Amniotic stem cell (primary cell): ENCODE data around the gene MYLK2.
A peak's percentile ranks its signal among the peaks of the same experiment; 100 is the strongest.

Source experiments
- DNase-seq: peaks from one replicate; lab custom pipeline; 2025; lab: John Stamatoyannopoulos, UW

Gene MYLK2

GRCh38 chr20:31835554-31835953, 16.4 kb downstream of the MYLK2 start:
- DNase-seq = no peak

GRCh38 chr20:31835977-31836852, 17.1 kb downstream of the MYLK2 start:
- DNase-seq = peak; percentile 54

- no peak for DNase-seq
Observed at GRCh38 chr20:31836853-31837608, 17.9 kb downstream of the MYLK2 start.

GRCh38 chr20:31837896-31838397, 18.8 kb downstream of the MYLK2 start:
- DNase-seq = no peak

GRCh38 chr20:31838646-31839292, 19.6 kb downstream of the MYLK2 start:
- no peak for DNase-seq

GRCh38 chr20:31839782-31840487, 20.8 kb downstream of the MYLK2 start:
- DNase-seq = no peak

- no peak for DNase-seq
Observed at GRCh38 chr20:31840906-31841816, 22.0 kb downstream of the MYLK2 start.

GRCh38 chr20:31841928-31842327, 22.8 kb downstream of the MYLK2 start:
- DNase-seq = no peak

- DNase-seq = no peak
Observed at GRCh38 chr20:31842471-31843157, 23.5 kb downstream of the MYLK2 start.

GRCh38 chr20:31843288-31843687, 24.1 kb downstream of the MYLK2 start:
- DNase-seq = no peak

GRCh38 chr20:31843881-31844280, 24.7 kb downstream of the MYLK2 start:
- DNase-seq = no peak

- no peak for DNase-seq
Observed at GRCh38 chr20:31844737-31845299, 25.7 kb downstream of the MYLK2 start.

- no peak for DNase-seq
Observed at GRCh38 chr20:31845300-31845863, 26.2 kb downstream of the MYLK2 start, which contains the start of gene FOXS1. FOXS1 (minus strand) TSS chr20:31845604; CDS start chr20:31845542, 62 bp downstream.

GRCh38 chr20:31846793-31847138, 27.6 kb downstream of the MYLK2 start:
- DNase-seq = no peak

GRCh38 chr20:31848088-31848999, 29.2 kb downstream of the MYLK2 start:
- DNase-seq = no peak

GRCh38 chr20:31849306-31849930, 30.3 kb downstream of the MYLK2 start:
- no peak for DNase-seq

GRCh38 chr20:31851240-31851955, 32.2 kb downstream of the MYLK2 start:
- DNase-seq = no peak
